ENCODE results near the gene NPIPB12. TPM values are rescaled to one million over a fixed set of nuclear protein-coding genes. Genes with fewer than 3 reads are reported as not detected.
"Not testable (repeated sequence)": the region's sequence is repeated elsewhere in the genome, so short reads cannot be mapped to it uniquely, and the experiment has no call there.

The NPIPB12 gene
- 47.5 TPM for total RNA-seq

- DNase-seq (ENCODE audit: low spot score); intact Hi-C loops (cut with DNase I); ATAC-seq: not testable (repeated sequence)
Observed at GRCh38 chr16:29506308-29506707, at the start of gene NPIPB12. Gene NPIPB12, minus strand, starts transcription at chr16:29506408.

- ATAC-seq; intact Hi-C loops (cut with DNase I); DNase-seq (ENCODE audit: low spot score): not testable (repeated sequence)
Observed at GRCh38 chr16:29521520-29521919, 15.3 kb upstream of the NPIPB12 start.

- ATAC-seq; intact Hi-C loops (cut with DNase I): not testable (repeated sequence)
- DNase-seq (ENCODE audit: low spot score): peak; percentile 43
Observed at GRCh38 chr16:29482276-29482675, 23.9 kb downstream of the NPIPB12 start.

GRCh38 chr16:29472065-29472464 lies 34.1 kb downstream of the NPIPB12 start:
- ATAC-seq; DNase-seq (ENCODE audit: low spot score); intact Hi-C loops (cut with DNase I): not testable (repeated sequence)

DNA sequence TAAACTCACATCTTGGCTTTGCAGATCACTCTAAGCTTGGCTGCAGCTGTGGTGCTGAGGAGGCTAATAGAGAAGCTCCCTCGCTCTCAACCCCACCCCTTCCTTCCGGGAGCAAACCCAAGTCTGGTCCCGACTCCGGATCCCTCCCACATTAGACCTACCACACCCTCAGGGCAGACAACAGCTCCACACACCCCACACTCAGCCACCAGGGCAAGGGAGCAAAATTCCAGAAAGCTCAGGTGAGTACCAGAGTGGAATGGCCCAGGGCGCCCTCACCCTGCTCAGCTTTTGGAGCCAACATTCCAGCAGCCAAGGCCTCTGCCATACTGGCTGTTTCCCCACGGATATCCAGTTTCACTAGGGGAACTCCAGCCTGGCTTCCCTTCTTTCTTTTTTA lies 36.5 kb downstream of the NPIPB12 start:
- ATAC-seq: peak; percentile 93
- intact Hi-C loops (cut with DNase I): not testable (repeated sequence)
- DNase-seq (ENCODE audit: low spot score): peak; percentile 70

- ATAC-seq; DNase-seq (ENCODE audit: low spot score); intact Hi-C loops (cut with DNase I): not testable (repeated sequence)
Observed at GRCh38 chr16:29467654-29468366, 38.4 kb downstream of the NPIPB12 start.

DNA sequence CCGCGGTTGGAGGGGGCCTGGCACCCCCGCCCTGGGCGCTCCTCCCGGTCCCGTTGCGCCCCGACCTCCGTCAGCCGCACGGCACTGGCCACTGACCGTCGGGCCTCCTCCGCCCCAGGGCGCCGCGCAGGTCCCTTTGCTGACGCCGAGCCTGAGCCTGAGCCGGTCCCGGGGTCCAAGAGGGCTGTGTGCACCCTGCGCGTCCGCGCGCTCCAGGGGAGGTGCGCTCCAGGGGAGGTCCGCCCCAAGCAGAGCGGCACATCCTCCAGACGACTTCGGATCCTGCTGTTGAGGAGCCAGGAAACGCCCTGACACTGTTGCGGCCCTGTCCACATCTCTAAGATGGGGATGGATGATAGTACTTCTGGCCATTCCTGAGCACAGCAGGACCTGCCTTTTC lies 39.3 kb downstream of the NPIPB12 start:
- intact Hi-C loops (cut with DNase I); DNase-seq (ENCODE audit: low spot score); ATAC-seq: not testable (repeated sequence)

GRCh38 chr16:29465985-29466824 lies 40.0 kb downstream of the NPIPB12 start:
- peak; percentile 64 for ATAC-seq
- DNase-seq (ENCODE audit: low spot score); intact Hi-C loops (cut with DNase I): not testable (repeated sequence)

- ATAC-seq; DNase-seq (ENCODE audit: low spot score); intact Hi-C loops (cut with DNase I): not testable (repeated sequence)
Observed at GRCh38 chr16:29460647-29461030, 45.6 kb downstream of the NPIPB12 start.

DNA sequence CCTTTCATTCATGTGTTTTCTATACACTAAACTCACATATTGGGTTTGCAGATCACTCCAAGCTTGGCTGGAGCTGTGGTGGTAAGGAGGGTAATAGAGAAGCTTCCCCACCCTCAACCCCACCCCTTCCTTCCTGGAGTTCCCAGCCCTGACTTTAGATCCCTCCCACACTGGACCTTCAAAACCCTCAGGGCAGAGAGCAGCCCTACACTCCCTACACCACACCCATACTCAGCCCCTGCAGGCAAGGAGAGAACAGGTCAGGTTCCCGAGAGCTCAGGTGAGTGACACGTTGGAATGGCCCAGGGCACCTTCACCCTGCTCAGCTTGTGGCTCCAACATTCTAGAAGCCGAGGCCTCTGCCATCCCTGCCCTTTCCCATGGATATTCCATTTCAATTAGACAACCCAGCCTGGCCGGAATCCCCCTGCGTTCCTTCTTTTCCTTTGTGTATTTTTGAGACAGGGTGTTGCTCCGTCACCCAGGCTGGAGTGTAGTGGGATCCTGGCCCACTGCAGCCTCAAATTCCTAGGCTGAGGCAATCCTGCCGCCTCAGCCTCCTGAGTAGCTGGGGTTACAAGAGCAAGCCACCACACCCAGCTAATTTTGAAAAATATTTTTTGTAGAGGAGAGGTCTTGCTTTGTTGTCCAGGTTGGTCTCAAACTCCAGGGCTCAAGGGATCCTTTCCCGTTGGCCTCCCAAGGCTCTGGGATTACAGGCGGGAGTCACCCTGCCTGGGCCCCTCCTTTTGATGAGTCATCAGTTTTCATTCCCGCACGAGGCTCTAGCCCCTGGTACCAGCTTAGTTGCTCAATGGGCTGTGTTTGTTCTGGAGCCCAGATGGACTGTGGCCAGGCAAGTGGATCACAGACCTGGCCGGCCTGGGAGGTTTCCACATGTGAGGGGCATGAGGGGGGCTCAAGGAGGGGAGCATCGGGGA lies 46.2 kb downstream of the NPIPB12 start, which contains the start of gene SULT1A4:
Gene SULT1A4, plus strand, starts transcription at position 208 of the 941 bp plus-strand sequence. CDS start 1,473 bp downstream, outside the sequence.
- intact Hi-C loops (cut with DNase I); DNase-seq (ENCODE audit: low spot score): not testable (repeated sequence)
- peak; percentile 66 for ATAC-seq

- DNase-seq (ENCODE audit: low spot score); intact Hi-C loops (cut with DNase I); ATAC-seq: not testable (repeated sequence)
Observed at GRCh38 chr16:29457660-29458059, 48.5 kb downstream of the NPIPB12 start.

GRCh38 chr16:29454828-29455227 lies 51.4 kb downstream of the NPIPB12 start:
- DNase-seq (ENCODE audit: low spot score); intact Hi-C loops (cut with DNase I): not testable (repeated sequence)
- ATAC-seq: peak; percentile 78

DNA sequence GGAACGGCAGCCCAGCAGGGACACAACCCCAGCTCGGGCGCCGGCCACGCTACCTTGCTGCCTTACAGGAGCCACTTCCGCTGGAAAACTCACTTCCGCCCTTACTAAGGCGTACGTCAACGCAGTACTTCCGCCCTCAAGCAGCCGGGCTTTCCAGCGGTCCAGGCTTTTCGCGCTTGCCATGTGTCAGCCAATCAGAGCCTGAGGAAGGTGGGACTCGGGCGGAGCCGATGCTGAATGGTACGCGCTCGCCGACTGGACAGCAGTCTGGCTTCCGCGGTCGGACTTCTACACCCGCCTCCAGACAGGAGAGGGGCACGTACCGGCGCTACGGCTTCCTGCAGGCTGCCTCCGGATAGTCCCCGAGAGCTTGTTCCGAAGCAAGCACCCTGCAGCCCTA lies 51.9 kb downstream of the NPIPB12 start, which contains the start of the genes BOLA2 and SLX1B:
Gene BOLA2, minus strand, starts transcription at position 83 of the 400 bp plus-strand sequence. CDS start 98 bp downstream, outside the sequence.
Gene SLX1B, plus strand, starts transcription at position 265 of the 400 bp plus-strand sequence.
- intact Hi-C loops (cut with DNase I): not testable (repeated sequence)
- peak; percentile 99 for ATAC-seq

GRCh38 chr16:29453754-29454153 lies 52.5 kb downstream of the NPIPB12 start:
- peak; percentile 13 for ATAC-seq
- DNase-seq (ENCODE audit: low spot score); intact Hi-C loops (cut with DNase I): not testable (repeated sequence)

More for the DNA sequence above, 51.9 kb downstream of the NPIPB12 start, which contains the start of the genes BOLA2 and SLX1B:
- not testable (repeated sequence) for DNase-seq (ENCODE audit: low spot score)

Data from sciatic nerve (tissue), 2 donors.